Mesodermal cell (in vitro differentiated cells): ENCODE measurements around the gene NGEF.

ENCODE experiments used
- H3K27ac ChIP-seq: 2 replicates; pipeline ENCODE4 v1.7.0; 2013; ENCODE audit warnings: mild to moderate bottlenecking, low read depth, low read length, moderate library complexity; ENCODE audit not compliant: severe bottlenecking
- H3K36me3 ChIP-seq: 2 replicates; pipeline ENCODE4 v1.7.1; 2013; ENCODE audit warnings: mild to moderate bottlenecking, low read length, moderate library complexity; ENCODE audit not compliant: control insufficient read depth, insufficient read depth
- H3K4me1 ChIP-seq: one replicate; pipeline ENCODE4 v1.7.1; 2013; ENCODE audit warnings: mild to moderate bottlenecking, low read length; ENCODE audit not compliant: insufficient read depth, control insufficient read depth, poor library complexity, severe bottlenecking
- H3K4me3 ChIP-seq: 2 replicates; pipeline ENCODE4 v1.7.0; 2013; ENCODE audit warnings: low read length, control low read depth, mild to moderate bottlenecking; ENCODE audit not compliant: insufficient read depth, poor library complexity, severe bottlenecking; ENCODE audit errors: extremely low read depth
- H3K9me3 ChIP-seq: 2 replicates; pipeline ENCODE4 v1.7.1; 2013; ENCODE audit warnings: mild to moderate bottlenecking, low read length, moderate library complexity; ENCODE audit not compliant: control insufficient read depth
- WGBS, 2 experiments: methylation state at CpG; one replicate each; pipeline ENCODE4 v1.1.5; 2013; ENCODE audit warnings: missing lambda C conversion rate in 2 of 2; ENCODE audit not compliant: insufficient coverage in 2 of 2; 5-methylcytosine and 5-hydroxymethylcytosine counted together

Gene NGEF

GRCh38 chr2:233006648-233007047, 6.4 kb downstream of the NGEF start:
- Histone ChIP-seq H3K9me3 (no peaks in the 10 kb centered on the region), H3K27ac (no peak overlapping the region), H3K4me3 (no peak overlapping the region), H3K4me1 (no peaks in the 10 kb centered on the region), H3K36me3 (no peaks in the 10 kb centered on the region)
- WGBS, 2 experiments, result 95 to 100% methylated on average over 3 to 5 of the region's 6 CpGs

GRCh38 chr2:233005096-233005495, 8.0 kb downstream of the NGEF start:
- Histone ChIP-seq H3K36me3 (no peaks in the 10 kb centered on the region), H3K27ac (no peak overlapping the region), H3K4me1 (no peaks in the 10 kb centered on the region), H3K9me3 (no peaks in the 10 kb centered on the region), H3K4me3 (no peak overlapping the region)
- 83 to 92% methylated on average over 4 to 5 of the region's 6 CpGs for WGBS, 2 experiments

GRCh38 chr2:233003658-233004555, 9.1 kb downstream of the NGEF start:
- WGBS, 2 experiments, result 85 to 87% methylated on average over 7 to 9 of the region's 9 CpGs

GRCh38 chr2:233002829-233003657, 10.0 kb downstream of the NGEF start:
- WGBS, 2 experiments, result 87 to 88% methylated on average over 18 of the region's 19 CpGs
- H3K4me1 ChIP-seq, result no peaks in the 10 kb centered on the region
- H3K9me3 ChIP-seq, result no peaks in the 10 kb centered on the region
- no peak overlapping the region for H3K27ac ChIP-seq
- no peaks in the 10 kb centered on the region for H3K36me3 ChIP-seq
- H3K4me3 ChIP-seq, result no peak overlapping the region

More at GRCh38 chr2:233003658-233004555, 9.1 kb downstream of the NGEF start:
- Histone ChIP-seq H3K4me3 (no peak overlapping the region), H3K9me3 (no peaks in the 10 kb centered on the region), H3K36me3 (no peaks in the 10 kb centered on the region), H3K27ac (no peak overlapping the region), H3K4me1 (no peaks in the 10 kb centered on the region)

GRCh38 chr2:233000886-233001750, 11.9 kb downstream of the NGEF start:
- Histone ChIP-seq H3K27ac (no peak overlapping the region), H3K4me1 (no peaks in the 10 kb centered on the region), H3K36me3 (no peaks in the 10 kb centered on the region), H3K9me3 (no peaks in the 10 kb centered on the region), H3K4me3 (no peak overlapping the region)
- 93 to 97% methylated on average over 13 to 16 of the region's 20 CpGs for WGBS, 2 experiments

GRCh38 chr2:232999354-232999753, 13.7 kb downstream of the NGEF start:
- no peaks in the 10 kb centered on the region for H3K4me1 ChIP-seq
- H3K9me3 ChIP-seq, result no peaks in the 10 kb centered on the region
- H3K36me3 ChIP-seq, result no peaks in the 10 kb centered on the region
- H3K4me3 ChIP-seq, result no peak overlapping the region
- no peak overlapping the region for H3K27ac ChIP-seq
- 78 to 89% methylated on average over 6 to 7 of the region's 7 CpGs for WGBS, 2 experiments

- WGBS, 2 experiments, result 88 to 94% methylated on average over 2 to 5 of the region's 5 CpGs
- no peaks in the 10 kb centered on the region for H3K4me1 ChIP-seq
- H3K9me3 ChIP-seq, result no peaks in the 10 kb centered on the region
- H3K27ac ChIP-seq, result no peak overlapping the region
- H3K4me3 ChIP-seq, result no peak overlapping the region
- H3K36me3 ChIP-seq, result no peaks in the 10 kb centered on the region
Observed at GRCh38 chr2:232998666-232998985, 14.4 kb downstream of the NGEF start.

GRCh38 chr2:232997749-232998665, 15.0 kb downstream of the NGEF start:
- no peak overlapping the region for H3K27ac ChIP-seq
- no peaks in the 10 kb centered on the region for H3K9me3 ChIP-seq
- H3K4me3 ChIP-seq, result no peak overlapping the region
- H3K4me1 ChIP-seq, result no peaks in the 10 kb centered on the region
- no peaks in the 10 kb centered on the region for H3K36me3 ChIP-seq
- WGBS, 2 experiments, result 90 to 98% methylated on average over 13 to 14 of the region's 18 CpGs

- Histone ChIP-seq H3K27ac (no peak overlapping the region), H3K4me1 (no peaks in the 10 kb centered on the region), H3K36me3 (no peaks in the 10 kb centered on the region), H3K4me3 (no peak overlapping the region), H3K9me3 (no peaks in the 10 kb centered on the region)
- WGBS, 2 experiments, result 85 to 88% methylated on average over 5 of the region's 5 CpGs
Observed at GRCh38 chr2:232994446-232994845, 18.6 kb downstream of the NGEF start.
